Spleen (tissue), 11 donors: ENCODE results near the gene SPATA16. TPM values are rescaled to one million over a fixed set of nuclear protein-coding genes. Genes with fewer than 3 reads are reported as not detected.

Experiments
- DNase-seq: peaks from one replicate; pipeline ENCODE4 v3.0.0-alpha.2; 2020
- H3K27ac ChIP-seq, 8 donors: fragments of 200-600 bp; sonication (generic) in 7 of 8; 1 replicate in 4 of 8; 2 replicates in 4 of 8; pipeline versions ENCODE4 v1.5.0 to v1.8.0; 2016 to 2021; ENCODE audit warnings: inconsistent platforms in 4 of 8, mild to moderate bottlenecking in 4 of 8, moderate library complexity in 1 of 8
- H3K27me3 ChIP-seq, 7 donors: fragments of 200-600 bp; sonication (generic) in 6 of 7; replicated peaks in 1 of 7; 1 replicate in 4 of 7; 2 replicates in 3 of 7; pipeline versions ENCODE4 v1.5.0 to v1.8.0; 2016 to 2021; ENCODE audit warnings: inconsistent platforms in 3 of 7, mild to moderate bottlenecking in 1 of 7
- H3K36me3 ChIP-seq, 6 donors: fragments of 200-600 bp; sonication (generic) in 5 of 6; 1 replicate in 4 of 6; 2 replicates in 2 of 6; pipeline versions ENCODE4 v1.5.0 to v1.8.0; 2016 to 2021; ENCODE audit warnings: inconsistent platforms in 2 of 6
- H3K4me1 ChIP-seq, 6 donors: fragments of 200-600 bp; sonication (generic) in 5 of 6; 1 replicate in 3 of 6; 2 replicates in 3 of 6; pipeline versions ENCODE4 v1.5.0 to v1.8.0; 2016 to 2021; ENCODE audit warnings: inconsistent platforms in 3 of 6
- H3K4me3 ChIP-seq, 8 donors: fragments of 200-600 bp; sonication (generic) in 7 of 8; 1 replicate in 4 of 8; 2 replicates in 4 of 8; pipeline versions ENCODE4 v1.5.0 to v1.8.0; 2016 to 2021; ENCODE audit warnings: inconsistent platforms in 4 of 8, mild to moderate bottlenecking in 4 of 8, moderate library complexity in 2 of 8
- H3K9me3 ChIP-seq, 8 donors: fragments of 200-600 bp; sonication (generic) in 7 of 8; 1 replicate in 4 of 8; 2 replicates in 4 of 8; pipeline versions ENCODE4 v1.5.0 to v1.8.0; 2016 to 2021; ENCODE audit warnings: inconsistent platforms in 4 of 8
- POLR2A ChIP-seq, 3 donors: fragments of 450-650 bp; IDR thresholded peaks; one replicate each; pipeline ENCODE4 v1.5.1; 2017; ENCODE audit warnings: antibody characterized with exemption in 3 of 3, mild to moderate bottlenecking in 1 of 3
- POLR2AphosphoS5 ChIP-seq, 3 donors: sonication (generic); formaldehyde crosslinking; IDR thresholded peaks; one replicate each; pipeline ENCODE4 v1.5.1; 2017; ENCODE audit warnings: antibody characterized with exemption in 3 of 3
- whole genome bisulfite sequencing, 5 donors: extraction: QIAGEN DNeasy Blood & Tissue Kit in 3 of 5; methylation state at CpG; one replicate each; pipeline versions ENCODE4 v1.1.5 to v1.1.7; 2013 to 2018; 5-methylcytosine and 5-hydroxymethylcytosine counted together
- intact Hi-C: fragments of 100-400 bp; cut with DNase I; formaldehyde crosslinking; loops from one replicate; pipeline ENCODE4 v1.15.0; 2023; ENCODE audit warnings: low total_unique reads
- polyA plus RNA-seq, 3 donors: library from polyadenylated mRNA; stranded (reverse); fragments of 200-250 nt; gene quantifications; one replicate each; pipeline ENCODE4 v1.2.1, GENCODE V29; 2013
- total RNA-seq, 7 donors: library from RNA; depleted of rRNA in 3 of 7; stranded (reverse); fragments of >200 nt in 3 of 7; fragmentation: NEBNext Ultra II Directional in 4 of 7; extraction: Animal tissue kit (Norgen Biotek cat#: 25700) in 4 of 7; gene quantifications; one replicate each; pipeline versions ENCODE4 v1.1.0 to v1.2.1, GENCODE V29; 2016 to 2021
- TF ChIP-seq, protein P1 (sequence below), 11 experiments: fragments of 200-600 bp in 7 of 11; fragments of 450-650 bp in 4 of 11; sonication (generic) in 4 of 11; IDR thresholded peaks in 8 of 11; conservative IDR thresholded peaks in 3 of 11; 1 replicate in 7 of 11; 2 replicates in 4 of 11; pipeline versions ENCODE4 v1.4.0 to v1.8.0; 2016 to 2021; ENCODE audit warnings: antibody characterized with exemption in 11 of 11, inconsistent platforms in 4 of 11, mild to moderate bottlenecking in 1 of 11
- donor health status: healthy with polysubstance abuse.
- donor health status: DM: no; HTN: no; CAD: no; lungs with moderate emphysema.
- donor health status: DM: no; HTN: no; CAD: no.
- donor health status: Bipolar disorder and iron deficiency.
- donor health status: healthy.
- donor health status: DM: no; HTN: no; CAD: no.
- donor health status: DM: yes; HTN: yes; CAD: no.

Gene SPATA16
- total and polyA plus RNA-seq, 10 donors = not detected

DNA sequence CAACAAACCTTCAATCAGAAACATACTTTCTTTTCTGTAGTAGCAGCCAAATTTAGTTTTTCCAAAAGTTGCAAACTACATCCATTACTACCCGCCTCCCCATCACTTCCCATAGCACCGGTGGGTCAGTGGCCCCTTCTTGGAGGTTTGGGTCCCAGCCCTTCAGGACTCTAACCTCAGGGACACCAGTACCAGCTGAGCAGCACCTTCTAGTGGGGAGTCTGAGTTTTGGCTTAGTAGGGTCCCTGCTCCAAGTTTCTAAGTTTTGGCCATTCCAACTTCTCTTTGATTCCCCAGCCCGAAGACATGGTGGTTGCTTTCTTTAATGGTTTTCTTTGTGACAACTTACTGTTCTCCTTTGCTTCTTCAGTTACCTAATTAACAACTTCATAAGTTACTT lies 229.9 kb downstream of the SPATA16 start:
- Histone ChIP-seq H3K27ac (no peak overlapping the region), H3K4me3 (no peak overlapping the region), H3K9me3 (no peaks in the 10 kb centered on the region), H3K36me3 (no peaks in the 10 kb centered on the region), H3K4me1 (no peaks in the 10 kb centered on the region), H3K27me3 (peaks cover 0 to 7% (median 0%) of the 10 kb centered on the region in 7 donors)
- no peak for TF ChIP-seq POLR2A (IDR thresholded peaks at IDR 0.05)
- no peak for TF ChIP-seq POLR2AphosphoS5 (IDR thresholded peaks at IDR 0.05)
- TF ChIP-seq, protein P1, sequence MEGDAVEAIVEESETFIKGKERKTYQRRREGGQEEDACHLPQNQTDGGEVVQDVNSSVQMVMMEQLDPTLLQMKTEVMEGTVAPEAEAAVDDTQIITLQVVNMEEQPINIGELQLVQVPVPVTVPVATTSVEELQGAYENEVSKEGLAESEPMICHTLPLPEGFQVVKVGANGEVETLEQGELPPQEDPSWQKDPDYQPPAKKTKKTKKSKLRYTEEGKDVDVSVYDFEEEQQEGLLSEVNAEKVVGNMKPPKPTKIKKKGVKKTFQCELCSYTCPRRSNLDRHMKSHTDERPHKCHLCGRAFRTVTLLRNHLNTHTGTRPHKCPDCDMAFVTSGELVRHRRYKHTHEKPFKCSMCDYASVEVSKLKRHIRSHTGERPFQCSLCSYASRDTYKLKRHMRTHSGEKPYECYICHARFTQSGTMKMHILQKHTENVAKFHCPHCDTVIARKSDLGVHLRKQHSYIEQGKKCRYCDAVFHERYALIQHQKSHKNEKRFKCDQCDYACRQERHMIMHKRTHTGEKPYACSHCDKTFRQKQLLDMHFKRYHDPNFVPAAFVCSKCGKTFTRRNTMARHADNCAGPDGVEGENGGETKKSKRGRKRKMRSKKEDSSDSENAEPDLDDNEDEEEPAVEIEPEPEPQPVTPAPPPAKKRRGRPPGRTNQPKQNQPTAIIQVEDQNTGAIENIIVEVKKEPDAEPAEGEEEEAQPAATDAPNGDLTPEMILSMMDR (IDR thresholded peaks at IDR 0.05 in 8 of 11, conservative IDR thresholded peaks at IDR 0.05 in 3 of 11) = no peak
- no peak for DNase-seq
- 90 to 95% (median 93%) methylated on average over 3 of the region's 3 CpGs for WGBS, 5 donors
- intact Hi-C loops = no loop called here

DNA sequence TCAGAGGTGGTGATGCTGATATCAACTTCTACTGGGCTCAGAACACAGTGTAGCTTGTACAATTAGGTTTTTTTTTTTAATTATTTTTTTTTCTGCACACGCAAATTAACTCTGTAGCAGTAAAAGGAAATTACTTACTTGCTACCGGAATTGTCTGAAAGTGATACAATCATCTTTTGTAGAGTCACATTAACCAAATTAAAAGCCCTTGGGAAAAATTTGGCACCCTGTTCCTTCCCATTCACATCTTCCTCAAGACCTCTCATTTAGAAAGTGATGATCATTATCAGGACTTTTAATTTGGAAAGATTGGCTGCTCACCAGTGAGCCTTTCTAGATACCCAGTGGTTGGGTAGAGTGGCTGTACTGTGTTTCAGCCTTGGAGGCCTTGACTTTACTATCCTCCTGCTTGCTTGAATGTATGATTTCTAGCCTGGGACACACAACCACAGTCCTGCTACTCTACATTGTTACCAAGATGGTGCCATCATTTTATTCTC lies 232.2 kb downstream of the SPATA16 start:
- H3K27me3 ChIP-seq = peaks cover 0 to 4% (median 0%) of the 10 kb centered on the region in 7 donors
- no peaks in the 10 kb centered on the region for H3K9me3 ChIP-seq
- 77 to 90% (median 85%) methylated on average over 2 of the region's 2 CpGs for WGBS, 5 donors
- TF ChIP-seq POLR2A (IDR thresholded peaks at IDR 0.05) = no peak
- TF ChIP-seq, protein P1 (IDR thresholded peaks at IDR 0.05 in 8 of 11, conservative IDR thresholded peaks at IDR 0.05 in 3 of 11) = no peak
- TF ChIP-seq POLR2AphosphoS5 (IDR thresholded peaks at IDR 0.05) = no peak
- no peaks in the 10 kb centered on the region for H3K36me3 ChIP-seq
- H3K4me3 ChIP-seq = no peak overlapping the region
- no peak overlapping the region for H3K27ac ChIP-seq
- no peaks in the 10 kb centered on the region for H3K4me1 ChIP-seq
- intact Hi-C loops = no loop called here
- no peak for DNase-seq

DNA sequence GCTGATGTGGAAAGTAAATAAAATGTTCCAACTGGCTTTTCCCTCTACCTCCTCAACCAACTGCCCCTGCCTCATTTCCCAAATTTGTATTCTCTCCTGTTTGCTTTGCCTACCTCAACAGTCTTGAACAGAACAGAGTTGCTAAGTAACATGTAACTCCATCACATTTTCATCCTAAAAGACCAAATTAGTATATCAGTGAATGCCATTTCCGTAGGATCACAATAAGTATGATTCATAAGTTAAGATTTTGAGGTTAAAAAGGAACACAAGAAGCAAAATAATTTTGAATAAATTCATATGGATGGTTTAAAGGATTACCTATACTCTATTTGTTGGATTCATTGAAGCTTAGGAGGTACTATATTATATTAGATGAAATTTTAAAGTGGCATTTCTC lies 235.6 kb downstream of the SPATA16 start:
- Histone ChIP-seq H3K4me3 (no peak overlapping the region), H3K9me3 (no peaks in the 10 kb centered on the region), H3K27ac (no peak overlapping the region), H3K27me3 (peaks cover 0 to 4% (median 0%) of the 10 kb centered on the region in 7 donors), H3K4me1 (no peaks in the 10 kb centered on the region), H3K36me3 (no peaks in the 10 kb centered on the region)
- WGBS, 5 donors = 83 to 98% (median 95%) methylated on average over 1 of the region's 1 CpG
- no peak for TF ChIP-seq POLR2A (IDR thresholded peaks at IDR 0.05)
- TF ChIP-seq, protein P1 (IDR thresholded peaks at IDR 0.05 in 8 of 11, conservative IDR thresholded peaks at IDR 0.05 in 3 of 11) = no peak
- no peak for TF ChIP-seq POLR2AphosphoS5 (IDR thresholded peaks at IDR 0.05)
- intact Hi-C loops = no loop called here
- no peak for DNase-seq

DNA sequence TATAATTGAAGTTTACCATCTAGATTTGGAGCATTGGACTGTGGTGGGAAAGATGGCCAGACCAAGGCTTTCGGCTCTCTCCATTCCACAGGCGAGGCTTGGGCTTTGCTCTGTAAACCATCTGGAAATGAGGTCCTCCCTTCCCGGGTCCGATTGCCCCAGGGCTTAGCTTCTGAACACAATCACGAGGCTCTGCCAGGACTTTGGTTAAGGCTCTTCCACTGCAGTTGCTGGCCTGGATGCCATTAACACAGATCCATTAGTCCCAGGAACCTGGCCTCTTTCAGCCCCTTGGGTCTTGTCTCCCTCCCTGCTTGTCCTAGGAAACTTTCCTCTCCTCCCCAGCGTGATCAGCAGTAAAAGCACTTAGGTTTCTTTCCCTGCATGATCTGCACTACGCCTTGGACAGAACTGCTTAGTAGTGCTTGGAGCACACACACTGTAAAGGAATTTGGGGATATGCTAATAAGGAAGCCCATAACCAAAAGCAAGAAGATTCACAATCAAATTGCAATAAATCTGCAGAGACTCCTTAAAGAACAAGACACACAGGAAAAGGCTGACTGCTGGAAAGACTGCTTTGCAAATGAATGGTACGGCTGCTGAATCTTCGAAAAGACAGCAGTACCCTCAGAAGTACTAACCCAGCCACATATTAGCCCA lies 236.2 kb downstream of the SPATA16 start:
- Histone ChIP-seq H3K9me3 (peaks cover 0 to 2% (median 0%) of the 10 kb centered on the region in 8 donors), H3K4me1 (no peaks in the 10 kb centered on the region), H3K4me3 (no peak overlapping the region), H3K27ac (no peak overlapping the region), H3K36me3 (no peaks in the 10 kb centered on the region), H3K27me3 (peaks cover 0 to 4% (median 0%) of the 10 kb centered on the region in 7 donors)
- intact Hi-C loops = no loop called here
- TF ChIP-seq POLR2A (IDR thresholded peaks at IDR 0.05) (no peak), POLR2AphosphoS5 (IDR thresholded peaks at IDR 0.05) (no peak)
- TF ChIP-seq, protein P1 (IDR thresholded peaks at IDR 0.05 in 8 of 11, conservative IDR thresholded peaks at IDR 0.05 in 3 of 11) = no peak
- 73 to 90% (median 85%) methylated on average over 9 of the region's 9 CpGs for WGBS, 5 donors
- no peak for DNase-seq
